Dendritic cell treated with granulocyte-macrophage colony-stimulating factor and Interleukin-4, amounts not matched to agents 40 ng/mL and 50 ng/mL, for 4 days (primary cell): ENCODE measurements around the gene RIMS4.

ENCODE experiments used
- H3K27ac Mint-ChIP-seq: one replicate; pipeline ENCODE4 v1.8.0; 2022; ENCODE audit warnings: mild to moderate bottlenecking, mixed read lengths
- H3K27me3 Mint-ChIP-seq: one replicate; pipeline ENCODE4 v1.8.0; 2022; ENCODE audit warnings: mild to moderate bottlenecking, mixed read lengths
- H3K36me3 Mint-ChIP-seq: one replicate; pipeline ENCODE4 v1.8.0; 2022; ENCODE audit warnings: low read depth, mixed read lengths
- H3K4me1 Mint-ChIP-seq: one replicate; pipeline ENCODE4 v1.8.0; 2022; ENCODE audit warnings: low read depth, mixed read lengths
- H3K4me3 Mint-ChIP-seq: one replicate; pipeline ENCODE4 v1.8.0; 2022; ENCODE audit warnings: mild to moderate bottlenecking, moderate library complexity, mixed read lengths
- H3K9me3 Mint-ChIP-seq: one replicate; pipeline ENCODE4 v1.8.0; 2022; ENCODE audit warnings: mixed read lengths
- intact Hi-C: fragments of 100-400 bp; cut with micrococcal nuclease; formaldehyde crosslinking; loops from one replicate; pipeline ENCODE4 v1.15.0; 2022

The RIMS4 gene

DNA sequence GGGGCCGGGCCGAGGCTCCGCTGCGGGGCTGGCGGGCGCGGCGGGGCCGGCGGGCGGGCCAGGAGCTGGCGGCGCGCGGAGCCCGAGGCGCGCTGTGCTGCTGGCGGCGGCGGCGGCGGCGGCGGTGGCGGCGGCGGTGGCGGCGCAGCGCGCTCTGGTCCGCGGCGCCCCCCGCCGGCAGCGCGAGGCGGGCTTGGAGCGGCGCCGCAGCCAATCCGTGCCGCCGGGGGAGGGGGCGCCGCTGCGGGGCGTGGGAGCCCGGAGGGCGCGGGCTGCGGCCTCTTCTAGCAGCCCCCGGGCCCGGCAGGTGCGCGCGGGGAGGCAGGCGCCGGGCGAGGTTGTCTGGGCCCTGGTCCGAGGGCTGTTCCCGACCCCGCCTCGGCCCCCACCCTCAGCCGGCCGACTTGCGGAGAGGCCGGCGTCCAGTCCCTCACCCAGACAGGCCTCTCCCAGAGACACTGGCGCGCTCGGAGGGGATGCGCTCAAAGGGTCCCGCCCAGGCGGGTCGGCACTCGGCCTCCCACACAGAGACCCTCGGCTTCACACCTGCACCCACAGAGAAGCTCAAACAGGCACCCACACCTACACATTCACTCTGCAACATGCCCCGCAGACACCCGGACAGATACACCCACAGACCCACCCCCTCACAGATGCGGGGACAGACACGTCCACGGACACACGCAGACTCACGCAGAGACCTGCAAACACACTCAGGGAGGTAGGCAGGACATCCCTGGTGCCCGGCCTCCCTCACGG, at the start of gene RIMS4:
Gene RIMS4, minus strand, starts transcription at position 156 of the 759 bp plus-strand sequence. CDS start 275 bp downstream, outside the sequence.
- H3K27ac Mint-ChIP-seq, result no peak within 1 kb of the TSS
- peaks cover 6% of the 10 kb centered on the region for H3K4me1 Mint-ChIP-seq
- H3K4me3 Mint-ChIP-seq, result peak within 1 kb of the TSS; percentile 22
- no peaks in the 10 kb centered on the region for H3K9me3 Mint-ChIP-seq
- H3K27me3 Mint-ChIP-seq, result peaks cover 61% of the 10 kb centered on the region
- intact Hi-C loops, result no loop called here
- H3K36me3 Mint-ChIP-seq, result no peaks in the 10 kb centered on the region

DNA sequence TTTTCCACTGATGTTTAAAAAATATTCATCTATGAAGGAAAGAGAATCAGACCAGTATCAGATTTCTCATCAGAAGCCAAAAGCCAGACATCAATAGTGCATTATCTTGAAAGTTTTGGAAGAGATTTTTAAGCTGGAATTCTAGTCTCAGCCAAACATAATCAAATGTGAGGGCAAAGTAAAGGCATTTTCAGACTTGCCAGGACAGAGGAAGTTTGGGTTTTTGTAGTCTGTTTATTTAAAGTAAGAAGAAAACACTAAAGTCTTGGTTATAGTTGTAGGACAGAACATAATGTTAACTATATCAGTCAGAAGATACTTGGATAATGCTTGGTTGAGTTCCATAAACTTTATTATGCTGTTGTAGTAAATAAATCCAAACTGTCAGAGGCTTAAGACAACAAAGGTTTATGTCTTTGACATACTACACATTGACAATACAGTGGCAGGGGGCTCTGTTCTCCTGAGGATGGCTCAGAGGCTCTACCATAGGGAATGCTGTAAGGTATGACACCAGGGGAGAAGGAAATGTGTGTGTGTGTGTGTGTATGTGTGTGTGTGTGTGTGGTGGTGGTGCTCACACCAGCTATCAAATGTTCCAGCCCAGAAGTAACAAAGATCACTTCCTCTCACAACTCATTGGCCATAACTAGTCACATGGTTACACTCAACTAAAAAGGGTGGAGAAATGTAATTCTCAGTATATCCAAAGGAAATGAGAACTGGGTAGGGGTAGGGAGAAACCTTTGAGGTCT, 48.4 kb upstream of the RIMS4 start:
- Mint-ChIP-seq H3K27ac (no peak overlapping the region), H3K4me1 (peaks cover 14% of the 10 kb centered on the region), H3K4me3 (no peak overlapping the region), H3K9me3 (peaks cover 22% of the 10 kb centered on the region), H3K36me3 (no peaks in the 10 kb centered on the region), H3K27me3 (peaks cover 8% of the 10 kb centered on the region)
- intact Hi-C loops, result no loop called here

DNA sequence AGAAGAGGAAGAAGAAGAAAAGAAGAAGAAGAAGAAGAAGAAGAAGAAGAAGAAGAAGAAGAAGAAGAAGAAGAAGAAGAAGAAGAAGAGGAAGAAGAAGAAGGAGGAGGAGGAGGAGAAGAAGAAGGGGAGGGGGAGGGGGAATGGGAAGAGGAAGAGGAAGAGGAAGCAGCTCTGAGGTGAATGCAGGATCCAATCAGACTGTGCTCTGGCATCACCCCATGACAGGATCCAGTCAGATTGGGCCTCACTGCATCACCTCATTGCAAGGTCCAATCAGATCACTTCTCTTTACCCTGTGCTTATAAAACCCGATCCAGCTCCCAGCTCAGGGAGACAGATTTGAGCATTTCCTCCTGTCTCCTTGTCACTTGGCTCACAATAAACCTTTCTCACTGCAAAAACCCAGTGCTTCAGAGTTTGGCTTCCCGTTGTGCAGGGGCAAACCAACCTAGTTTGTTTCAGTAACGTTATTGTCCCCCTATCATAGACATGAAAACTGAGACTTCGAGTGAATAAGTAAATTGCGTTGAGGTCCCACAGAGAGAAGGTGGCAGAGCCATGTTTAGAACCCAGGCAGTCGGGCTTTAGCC, 46.6 kb upstream of the RIMS4 start:
- Mint-ChIP-seq H3K4me1 (peaks cover 14% of the 10 kb centered on the region), H3K9me3 (peaks cover 22% of the 10 kb centered on the region), H3K36me3 (no peaks in the 10 kb centered on the region), H3K27me3 (peaks cover 16% of the 10 kb centered on the region), H3K4me3 (no peak overlapping the region), H3K27ac (peak overlapping the region; percentile 16)
- intact Hi-C loops, result no loop called here

DNA sequence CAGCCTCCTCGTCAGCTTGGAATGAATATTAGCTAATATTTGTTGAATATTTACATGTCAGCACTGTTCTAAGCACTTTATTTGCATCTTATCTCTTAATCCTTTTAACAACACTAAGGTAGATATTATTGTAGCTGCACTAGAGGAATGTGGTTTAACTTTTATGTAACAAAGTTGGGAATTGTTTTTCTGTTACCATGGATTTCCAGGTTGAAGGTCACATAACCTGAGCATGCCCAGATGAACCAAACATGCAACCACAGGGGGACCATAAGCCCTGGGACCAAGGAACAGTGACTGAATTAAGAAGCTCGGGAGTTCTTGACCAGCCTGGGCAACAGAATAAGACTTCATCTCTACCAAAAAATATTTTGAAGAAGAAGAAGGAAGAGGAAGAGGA, 46.1 kb upstream of the RIMS4 start:
- Mint-ChIP-seq H3K36me3 (no peaks in the 10 kb centered on the region), H3K27me3 (peaks cover 16% of the 10 kb centered on the region), H3K4me1 (peaks cover 14% of the 10 kb centered on the region), H3K27ac (peak overlapping the region; percentile 16), H3K9me3 (peaks cover 22% of the 10 kb centered on the region), H3K4me3 (no peak overlapping the region)
- intact Hi-C loops, result no loop called here

DNA sequence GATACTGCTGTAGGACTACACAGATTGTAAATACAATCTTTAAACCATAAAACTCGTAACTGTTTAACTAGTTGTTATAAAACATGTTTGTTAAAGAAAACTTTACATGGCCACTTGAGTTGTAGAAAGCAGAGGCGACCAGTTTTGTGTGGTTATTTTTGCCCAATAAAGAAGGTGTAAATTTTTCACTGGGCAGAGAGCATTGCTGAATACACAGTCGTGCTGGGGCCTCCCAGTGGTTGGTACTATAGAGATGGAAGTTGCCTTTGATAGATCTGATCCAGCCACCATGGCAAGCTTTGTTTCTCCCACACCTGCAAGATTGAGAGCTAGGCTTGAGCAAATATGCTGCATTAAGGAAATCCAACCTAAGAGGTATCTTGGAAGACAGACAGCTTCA, 41.2 kb upstream of the RIMS4 start:
- H3K4me3 Mint-ChIP-seq, result no peak overlapping the region
- intact Hi-C loops, result no loop called here
- no peaks in the 10 kb centered on the region for H3K36me3 Mint-ChIP-seq
- peaks cover 16% of the 10 kb centered on the region for H3K27me3 Mint-ChIP-seq
- peaks cover 3% of the 10 kb centered on the region for H3K4me1 Mint-ChIP-seq
- peaks cover 4% of the 10 kb centered on the region for H3K9me3 Mint-ChIP-seq
- no peak overlapping the region for H3K27ac Mint-ChIP-seq

DNA sequence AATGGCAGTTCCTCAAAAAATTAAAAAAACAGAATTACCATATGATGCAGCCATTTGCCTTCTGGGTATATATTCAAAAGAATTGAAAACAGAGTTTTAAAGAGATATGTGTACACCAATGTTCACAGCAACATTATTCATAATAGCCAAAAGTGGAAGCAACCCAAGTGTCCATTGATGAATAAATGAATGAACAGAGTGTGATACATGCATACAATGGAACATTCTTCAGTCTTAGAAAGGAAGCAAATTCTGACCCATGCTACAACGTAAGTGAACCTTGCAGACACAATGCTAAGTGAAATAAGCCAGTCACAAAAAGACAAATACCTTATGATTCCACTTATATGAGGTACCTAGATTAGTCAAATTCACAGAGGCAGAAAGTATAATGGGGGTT, 40.5 kb upstream of the RIMS4 start:
- Mint-ChIP-seq H3K27ac (no peak overlapping the region), H3K4me3 (no peak overlapping the region), H3K9me3 (no peaks in the 10 kb centered on the region), H3K36me3 (no peaks in the 10 kb centered on the region), H3K27me3 (peaks cover 21% of the 10 kb centered on the region), H3K4me1 (no peaks in the 10 kb centered on the region)
- intact Hi-C loops, result no loop called here

DNA sequence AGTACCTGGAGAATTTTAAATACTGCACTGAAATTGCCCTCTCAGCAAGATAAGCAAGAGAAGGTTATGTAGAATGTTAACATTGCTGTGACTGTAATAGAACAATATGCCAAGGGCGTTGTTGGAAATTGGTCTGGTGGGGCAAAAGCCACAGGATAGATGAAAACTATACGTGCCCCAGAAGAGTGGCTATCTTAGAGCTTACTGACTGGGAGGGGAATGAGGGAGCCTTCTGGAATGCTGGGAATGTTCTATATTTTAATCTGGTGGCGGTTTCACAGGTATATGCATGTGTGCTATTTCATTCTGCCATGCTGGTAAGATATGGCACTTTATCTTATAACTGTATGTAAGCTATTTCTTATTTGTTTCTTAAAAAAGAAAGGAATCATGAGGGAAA, 39.9 kb upstream of the RIMS4 start:
- Mint-ChIP-seq H3K9me3 (no peaks in the 10 kb centered on the region), H3K27ac (no peak overlapping the region), H3K36me3 (no peaks in the 10 kb centered on the region), H3K27me3 (peaks cover 24% of the 10 kb centered on the region), H3K4me1 (no peaks in the 10 kb centered on the region), H3K4me3 (no peak overlapping the region)
- intact Hi-C loops, result no loop called here

DNA sequence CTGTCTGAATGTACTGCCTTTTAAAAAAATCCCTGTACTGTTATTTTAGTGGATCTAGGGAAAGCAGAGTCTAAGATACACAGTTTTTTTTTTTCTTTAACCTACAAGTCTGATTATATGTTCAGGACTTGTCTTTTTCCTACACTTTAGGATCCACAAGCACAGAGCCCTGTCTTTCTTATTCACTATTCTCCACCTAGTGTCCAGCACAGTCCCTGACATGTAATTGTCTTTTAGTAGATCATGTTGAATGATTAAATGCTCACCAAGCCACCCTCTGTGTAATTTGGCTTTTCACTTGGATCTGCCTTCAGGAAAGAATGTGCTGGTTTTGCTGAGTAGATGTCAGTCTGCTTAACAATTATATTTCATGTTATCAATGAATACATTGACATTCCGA, 39.4 kb upstream of the RIMS4 start:
- intact Hi-C loops, result no loop called here
- no peaks in the 10 kb centered on the region for H3K9me3 Mint-ChIP-seq
- H3K27ac Mint-ChIP-seq, result no peak overlapping the region
- no peaks in the 10 kb centered on the region for H3K36me3 Mint-ChIP-seq
- peaks cover 23% of the 10 kb centered on the region for H3K27me3 Mint-ChIP-seq
- no peaks in the 10 kb centered on the region for H3K4me1 Mint-ChIP-seq
- H3K4me3 Mint-ChIP-seq, result no peak overlapping the region

DNA sequence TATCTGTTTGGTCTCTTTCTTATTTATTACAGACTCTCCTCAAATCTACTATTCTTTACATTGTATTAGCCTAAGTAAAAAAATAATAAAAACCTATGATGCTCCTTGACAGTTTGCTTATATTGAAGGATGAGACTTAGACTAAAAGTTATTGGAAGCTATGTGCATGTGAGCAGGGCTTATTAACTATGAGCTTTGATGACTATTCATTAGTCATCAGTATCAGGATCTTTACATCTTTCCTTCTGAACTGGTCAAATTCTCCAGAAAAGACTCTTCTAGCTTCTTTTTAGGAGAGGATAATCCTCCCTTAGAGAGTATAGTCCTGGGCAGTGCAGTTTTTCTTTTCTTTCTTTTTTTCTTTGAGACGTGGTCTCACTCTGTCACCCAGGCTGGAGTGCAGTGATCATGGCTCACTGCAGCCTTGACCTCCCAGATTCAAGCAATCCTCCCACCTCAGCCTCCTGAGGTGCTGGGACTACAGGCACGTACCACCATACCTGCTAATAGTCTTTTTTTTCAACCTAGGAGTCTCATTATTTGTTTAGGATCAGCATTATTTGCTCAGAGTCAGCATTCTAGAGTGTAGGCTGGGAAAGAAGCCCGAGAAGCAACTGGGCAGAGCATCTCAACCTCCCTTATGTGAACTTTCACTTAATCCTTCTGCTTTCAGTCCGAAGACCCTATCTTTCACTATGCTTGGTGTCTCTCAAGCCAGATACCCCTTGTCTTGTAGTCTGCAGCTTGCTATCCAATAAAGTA, 38.1 kb upstream of the RIMS4 start:
- intact Hi-C loops, result no loop called here
- Mint-ChIP-seq H3K27me3 (peaks cover 23% of the 10 kb centered on the region), H3K4me1 (no peaks in the 10 kb centered on the region), H3K36me3 (no peaks in the 10 kb centered on the region), H3K4me3 (no peak overlapping the region), H3K27ac (no peak overlapping the region), H3K9me3 (no peaks in the 10 kb centered on the region)

DNA sequence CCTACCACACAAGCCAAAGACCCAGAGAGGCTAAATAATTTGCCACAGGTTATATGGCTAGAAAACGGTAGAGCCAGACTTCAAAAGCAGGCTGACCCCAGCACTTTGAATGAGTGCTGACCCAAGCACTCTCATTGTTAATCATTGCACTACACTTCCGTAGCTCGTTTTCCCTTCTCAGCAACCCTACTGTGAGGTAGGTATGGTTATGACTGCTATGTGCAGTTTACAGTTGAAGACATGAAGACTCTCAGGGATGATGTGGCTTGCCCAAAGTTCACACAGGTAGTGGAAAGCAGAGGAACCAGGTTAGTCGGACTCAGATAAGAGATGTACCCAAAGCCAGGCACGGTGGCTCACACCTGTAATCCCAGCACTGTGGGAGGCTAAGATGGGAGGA, 33.5 kb upstream of the RIMS4 start:
- Mint-ChIP-seq H3K36me3 (no peaks in the 10 kb centered on the region), H3K27ac (no peak overlapping the region), H3K4me1 (no peaks in the 10 kb centered on the region), H3K4me3 (no peak overlapping the region), H3K27me3 (peaks cover 30% of the 10 kb centered on the region), H3K9me3 (no peaks in the 10 kb centered on the region)
- intact Hi-C loops, result no loop called here

DNA sequence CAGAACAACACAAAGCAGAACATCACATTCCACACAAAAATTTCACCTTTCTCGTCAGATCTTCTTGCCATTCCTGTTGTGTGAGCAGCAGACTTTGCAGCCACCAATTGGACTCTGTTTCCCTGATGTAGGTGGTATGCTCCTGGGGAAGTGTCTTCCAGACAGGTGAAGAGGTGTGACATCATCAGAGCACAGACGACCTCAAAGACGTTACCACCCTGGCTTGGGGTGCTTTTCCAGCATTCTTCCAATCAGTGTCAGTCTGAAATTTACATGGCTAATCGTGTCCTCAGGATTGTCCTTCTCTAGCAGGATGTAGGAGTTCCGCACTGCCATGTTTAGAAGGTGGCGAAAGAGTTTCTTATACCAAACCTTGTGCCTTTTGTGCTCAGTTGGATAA, 31.6 kb upstream of the RIMS4 start:
- Mint-ChIP-seq H3K27ac (no peak overlapping the region), H3K9me3 (no peaks in the 10 kb centered on the region), H3K36me3 (no peaks in the 10 kb centered on the region), H3K4me1 (no peaks in the 10 kb centered on the region), H3K4me3 (no peak overlapping the region), H3K27me3 (peaks cover 36% of the 10 kb centered on the region)
- intact Hi-C loops, result no loop called here

DNA sequence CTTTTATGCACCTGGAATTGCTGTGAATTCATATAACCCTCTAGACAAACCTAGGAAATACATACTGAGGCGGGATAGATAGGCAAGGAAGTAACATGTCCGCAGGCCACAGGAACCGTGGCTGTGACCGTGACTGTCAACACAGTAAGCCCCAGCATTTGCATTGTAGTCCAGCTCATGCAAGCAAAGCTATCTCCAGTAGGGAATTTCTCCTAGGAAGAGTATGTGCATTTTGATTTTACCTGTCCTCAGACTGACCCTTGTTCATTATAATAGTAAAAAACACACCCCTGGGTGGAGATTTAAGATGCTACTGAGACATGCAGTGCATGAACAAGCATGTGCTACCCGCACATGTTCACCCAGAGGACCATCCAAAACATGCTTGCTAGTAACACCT, 30.5 kb upstream of the RIMS4 start:
- Mint-ChIP-seq H3K36me3 (no peaks in the 10 kb centered on the region), H3K27ac (no peak overlapping the region), H3K27me3 (peaks cover 30% of the 10 kb centered on the region), H3K9me3 (no peaks in the 10 kb centered on the region), H3K4me3 (no peak overlapping the region), H3K4me1 (no peaks in the 10 kb centered on the region)
- intact Hi-C loops, result no loop called here

DNA sequence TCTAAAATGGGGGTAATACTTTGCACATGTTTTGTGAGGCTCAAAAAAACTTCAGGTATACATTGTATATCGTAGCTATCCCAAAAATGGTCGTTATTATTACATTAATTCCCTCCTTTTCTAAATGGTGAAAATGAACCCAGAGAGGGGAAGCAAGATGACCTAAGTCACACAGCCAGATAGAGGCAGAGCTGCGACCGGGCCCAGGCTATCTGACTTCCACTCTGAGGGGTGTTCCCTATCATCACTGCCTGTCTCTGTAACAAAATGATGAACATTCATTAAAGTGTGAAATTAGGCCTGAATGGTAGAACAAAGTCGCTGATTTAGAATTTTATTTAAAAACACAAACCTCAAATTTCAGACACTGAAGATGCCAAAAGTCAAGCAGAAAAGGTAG, 29.1 kb upstream of the RIMS4 start:
- no peak overlapping the region for H3K4me3 Mint-ChIP-seq
- H3K27me3 Mint-ChIP-seq, result peaks cover 28% of the 10 kb centered on the region
- H3K9me3 Mint-ChIP-seq, result no peaks in the 10 kb centered on the region
- no peaks in the 10 kb centered on the region for H3K36me3 Mint-ChIP-seq
- H3K4me1 Mint-ChIP-seq, result no peaks in the 10 kb centered on the region
- no peak overlapping the region for H3K27ac Mint-ChIP-seq
- intact Hi-C loops, result no loop called here

DNA sequence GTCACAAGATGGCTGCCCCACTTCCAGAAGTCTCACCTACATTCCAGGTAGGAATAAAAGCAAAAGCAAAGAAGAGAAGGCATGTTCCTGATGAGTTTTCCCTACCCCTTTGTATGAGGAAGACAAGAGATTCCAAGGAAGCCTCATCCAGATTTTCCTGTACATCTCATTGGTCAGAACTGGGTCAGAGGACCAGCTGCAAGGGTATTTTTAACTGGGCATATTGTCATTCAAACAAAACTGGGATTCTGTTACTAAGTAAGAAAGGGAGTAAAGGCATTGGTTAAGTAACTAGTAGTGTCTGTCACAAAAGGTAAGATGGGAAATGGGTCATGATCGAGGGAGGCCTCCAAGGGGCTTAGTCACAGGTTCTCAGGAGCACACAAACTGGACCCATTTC, 28.2 kb upstream of the RIMS4 start:
- Mint-ChIP-seq H3K27me3 (peaks cover 25% of the 10 kb centered on the region), H3K9me3 (no peaks in the 10 kb centered on the region), H3K27ac (no peak overlapping the region), H3K4me3 (no peak overlapping the region), H3K36me3 (no peaks in the 10 kb centered on the region), H3K4me1 (no peaks in the 10 kb centered on the region)
- intact Hi-C loops, result no loop called here
